HCT116 (cell line): ENCODE results near the gene SLC6A11.

Source experiments
- CTCF ChIP-seq, 3 experiments: fragments of 200-600 bp in 1 of 3; sonication (generic) in 1 of 3; IDR thresholded peaks in 2 of 3; conservative IDR thresholded peaks in 1 of 3; 2 replicates each; pipeline ENCODE4 v1.5.1; 2012 to 2017; ENCODE audit warnings: low read depth in 2 of 3, low read length in 2 of 3, antibody characterized with exemption in 1 of 3, borderline replicate concordance in 1 of 3, control low read depth in 1 of 3, mild to moderate bottlenecking in 1 of 3, mixed read lengths in 1 of 3, mixed run types in 1 of 3, moderate library complexity in 1 of 3; ENCODE audit not compliant: insufficient read depth in 1 of 3
- EGR1 ChIP-seq: IDR thresholded peaks from 2 replicates; pipeline ENCODE4 v1.6.1; 2012; ENCODE audit warnings: low read depth
- EZH2 ChIP-seq: fragments of 200-600 bp; sonication (generic); IDR thresholded peaks from 2 replicates; pipeline ENCODE4 v1.6.1; 2017; ENCODE audit warnings: antibody characterized with exemption, mixed run types
- EZH2phosphoT487 ChIP-seq: fragments of 200-600 bp; IDR thresholded peaks from 2 replicates; pipeline ENCODE4 v1.6.1; 2018; ENCODE audit warnings: antibody characterized with exemption, borderline replicate concordance
- FOSL1 ChIP-seq: IDR thresholded peaks from 2 replicates; pipeline ENCODE4 v1.6.1; 2012; ENCODE audit warnings: low read depth
- POLR2A ChIP-seq: IDR thresholded peaks from 2 replicates; pipeline ENCODE4 v1.7.0; 2011; ENCODE audit warnings: borderline replicate concordance; ENCODE audit not compliant: insufficient read depth, insufficient read length; ENCODE audit errors: extremely low read depth
- POLR2AphosphoS5 ChIP-seq: IDR thresholded peaks from 2 replicates; pipeline ENCODE4 v1.6.1; 2011; ENCODE audit warnings: mild to moderate bottlenecking, low read depth, low read length, moderate library complexity
- REST ChIP-seq: IDR thresholded peaks from 2 replicates; pipeline ENCODE4 v1.6.1; 2012; ENCODE audit warnings: low read depth
- YY1 ChIP-seq: IDR thresholded peaks from 2 replicates; pipeline ENCODE4 v1.6.1; 2011; ENCODE audit warnings: low read length, low read depth, moderate library complexity, mild to moderate bottlenecking; ENCODE audit not compliant: insufficient replicate concordance; ENCODE audit errors: extremely low read depth
- ZFX ChIP-seq: fragments of 450-650 bp; IDR thresholded peaks from 2 replicates; pipeline ENCODE4 v1.6.1; 2017

- TF ChIP-seq CTCF (IDR thresholded peaks at IDR 0.05 in 2 of 3, conservative IDR thresholded peaks at IDR 0.05 in 1 of 3; ENCODE audit: borderline replicate concordance in 1 of 3, insufficient read depth in 1 of 3, low read depth in 2 of 3, low read length in 2 of 3) = no peak
- no peak for TF ChIP-seq POLR2A
- no peak for TF ChIP-seq EZH2
- no peak for TF ChIP-seq FOSL1
- no peak for TF ChIP-seq EZH2phosphoT487
- no peak for TF ChIP-seq ZFX
- TF ChIP-seq EGR1 = no peak
- no peak for TF ChIP-seq YY1
- no peak for TF ChIP-seq POLR2AphosphoS5
- no peak for TF ChIP-seq REST
Observed at GRCh38 chr3:10928961-10929471, 113.0 kb downstream of the SLC6A11 start.
